Purkinje cell (primary cell): ENCODE results near the gene KLC4. TPM values are rescaled to one million over a fixed set of nuclear protein-coding genes. Genes with fewer than 3 reads are reported as not detected.

ENCODE experiments used
- polyA plus RNA-seq: library from polyadenylated mRNA; unstranded; fragments of >200 nt; fragmentation: Nextera tagmentation; gene quantifications from 2 replicates; pipeline ENCODE4 v1.2.1, GENCODE V29; 2014

Gene KLC4
- 7.8 and 17.5 TPM in 2 replicates for polyA plus RNA-seq

DNA sequence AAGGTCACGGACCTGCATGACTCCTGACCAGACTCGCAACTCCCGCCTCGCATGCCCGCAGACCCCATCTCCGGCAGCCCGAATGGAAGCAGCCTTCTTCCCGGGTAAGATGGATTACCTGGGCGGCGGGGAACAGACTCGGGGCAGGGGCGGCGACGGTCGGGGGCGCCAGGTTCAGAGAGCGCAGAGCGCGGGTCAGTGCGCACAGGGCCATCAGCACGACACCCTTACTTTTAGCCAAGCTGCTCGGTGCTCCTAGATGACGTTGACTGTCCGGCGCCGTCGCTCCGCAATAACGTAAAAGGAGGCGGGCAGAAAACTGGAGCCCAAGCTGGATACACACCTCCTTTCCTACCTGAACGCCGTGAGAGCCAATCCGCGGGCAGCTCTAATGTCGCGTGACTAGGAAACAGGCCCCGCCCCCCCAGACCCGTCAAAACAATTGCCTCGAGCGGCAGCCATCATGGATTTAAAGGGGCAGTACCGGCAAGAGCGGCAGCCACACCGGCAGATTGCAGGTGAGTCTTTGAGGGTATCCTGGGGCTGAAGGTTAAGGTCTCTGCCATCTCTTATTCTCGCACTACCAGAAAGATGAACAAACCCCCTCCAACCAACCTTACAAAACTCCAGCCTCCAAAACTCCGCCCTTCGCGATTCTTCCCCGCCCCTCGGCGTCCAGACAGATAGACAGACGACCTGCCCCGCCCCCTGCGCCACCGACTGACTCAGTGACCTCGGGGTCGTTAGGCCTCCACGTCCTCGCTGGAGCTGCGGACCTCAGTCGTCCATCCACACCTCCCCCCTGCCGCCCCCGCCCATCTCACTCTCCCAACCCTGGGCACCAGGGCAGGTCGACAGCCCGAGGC lies at the start of gene KLC4, which contains the start of gene MRPL2:
KLC4 (plus strand) TSS at position 464 of the 866 bp plus-strand sequence. CDS start 1,705 bp downstream, outside the sequence.
MRPL2 (minus strand) TSS at position 267 of the 866 bp plus-strand sequence; CDS start at position 214, 53 bp downstream.

DNA sequence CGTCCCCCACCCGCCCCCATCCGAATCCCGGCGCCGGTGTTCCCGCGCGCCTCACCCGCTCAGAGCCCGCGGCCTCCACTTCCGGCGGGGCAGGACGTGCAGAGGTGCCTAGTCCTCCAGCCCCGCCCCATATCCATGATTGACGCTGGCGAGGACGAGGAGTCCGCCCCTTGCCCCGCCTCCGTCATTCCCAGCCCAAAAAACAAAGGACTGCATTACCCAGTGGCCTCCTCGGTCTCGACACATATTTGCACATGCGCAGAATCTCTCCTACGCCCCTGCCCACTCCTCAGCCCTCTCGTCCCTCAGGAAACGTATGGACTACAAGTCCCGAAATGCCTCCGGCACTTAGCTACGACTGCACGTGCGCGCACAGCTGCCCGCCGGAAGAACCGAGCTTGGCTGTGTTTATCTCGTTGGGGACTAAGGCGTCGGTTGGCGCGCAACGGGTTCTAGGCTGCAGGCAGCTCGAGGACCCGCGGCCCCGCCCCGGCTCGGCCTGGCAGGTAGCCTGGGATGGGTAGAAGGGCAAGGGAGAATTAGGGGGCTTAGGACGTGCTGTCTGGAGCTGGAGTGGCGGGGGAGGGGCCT lies 45.5 kb upstream of the KLC4 start, which contains the start of the genes KLHDC3 and MEA1:
KLHDC3 (plus strand) TSS at position 407 of the 591 bp plus-strand sequence. CDS start 2,944 bp downstream, outside the sequence.
MEA1 (minus strand) TSS at position 104 of the 591 bp plus-strand sequence. CDS start 133 bp downstream, outside the sequence.

DNA sequence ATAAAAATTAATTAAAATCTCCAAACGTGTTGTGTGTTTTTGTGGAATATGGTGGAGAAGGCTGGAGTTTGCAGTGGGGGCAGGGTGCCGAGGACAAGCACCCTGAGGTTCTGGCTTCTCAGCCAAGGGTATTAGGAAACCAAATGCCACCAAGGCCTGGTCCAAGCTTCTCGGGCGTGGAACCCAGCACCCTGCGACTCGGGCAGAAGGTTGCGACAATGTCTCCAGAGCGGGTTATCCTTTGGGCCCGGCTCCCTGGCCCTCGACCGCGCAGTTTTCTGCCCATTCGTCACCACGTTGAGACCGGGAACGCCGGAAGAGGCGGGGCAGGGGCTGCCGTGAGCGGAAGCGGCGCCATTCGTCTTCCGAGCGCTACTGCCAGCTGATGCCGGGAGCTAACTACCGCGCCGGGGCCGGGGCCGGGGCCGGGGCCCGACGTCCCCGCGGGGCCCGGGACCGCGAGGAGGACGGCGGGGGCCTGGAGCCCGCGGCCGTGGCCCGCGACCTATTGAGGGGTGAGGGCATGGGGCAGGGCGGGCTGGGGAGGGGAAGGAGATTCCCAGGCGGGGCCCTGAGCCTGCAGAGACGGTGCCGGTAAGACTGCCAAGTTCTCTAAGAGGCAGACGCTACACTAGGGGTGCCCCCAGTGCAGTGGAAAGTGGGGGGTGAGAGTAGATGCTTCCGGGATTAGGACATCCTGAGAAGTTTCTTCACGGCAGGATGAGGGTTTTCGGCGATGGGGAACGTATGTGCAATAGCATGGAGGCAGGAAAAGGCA lies 38.0 kb upstream of the KLC4 start, which contains the start of gene RRP36:
RRP36 (plus strand) TSS at position 354 of the 778 bp plus-strand sequence; CDS start at position 386, 32 bp downstream.

DNA sequence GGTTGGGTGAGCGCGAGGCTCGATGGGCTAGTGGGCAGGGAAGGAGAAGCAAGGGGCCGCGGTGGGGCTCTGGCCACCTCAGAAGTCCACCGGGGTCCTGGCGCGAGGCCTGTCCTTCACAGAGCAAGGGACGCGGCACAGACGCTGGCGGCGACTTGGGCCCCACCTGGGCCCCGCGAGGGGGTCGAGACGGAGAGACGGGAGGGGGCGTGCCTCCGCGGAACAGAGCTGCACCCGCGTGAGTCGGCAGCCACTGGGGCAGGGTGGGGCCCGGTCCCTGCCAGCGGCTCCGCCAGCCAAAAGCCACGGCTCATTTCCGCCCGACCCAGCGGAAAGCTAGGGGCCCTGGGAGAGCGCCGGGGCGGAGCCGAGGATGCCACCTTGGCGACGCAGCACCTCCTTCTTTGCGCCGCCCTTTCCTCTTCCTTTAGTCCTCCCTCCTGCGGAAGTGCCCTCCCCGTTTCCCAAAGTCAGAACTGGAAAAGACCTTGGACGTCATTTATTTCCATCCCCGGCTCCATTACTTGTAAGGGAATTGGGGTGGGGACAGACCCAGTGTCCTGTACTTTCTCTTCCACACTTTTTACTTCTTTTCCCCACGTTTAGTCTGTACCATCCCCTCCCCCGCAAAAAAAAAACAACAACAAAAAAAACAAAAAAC lies 5.8 kb upstream of the KLC4 start, which contains the start of gene CUL7:
CUL7 (minus strand) TSS at position 307 of the 661 bp plus-strand sequence. CDS start 1,063 bp downstream, outside the sequence.

DNA sequence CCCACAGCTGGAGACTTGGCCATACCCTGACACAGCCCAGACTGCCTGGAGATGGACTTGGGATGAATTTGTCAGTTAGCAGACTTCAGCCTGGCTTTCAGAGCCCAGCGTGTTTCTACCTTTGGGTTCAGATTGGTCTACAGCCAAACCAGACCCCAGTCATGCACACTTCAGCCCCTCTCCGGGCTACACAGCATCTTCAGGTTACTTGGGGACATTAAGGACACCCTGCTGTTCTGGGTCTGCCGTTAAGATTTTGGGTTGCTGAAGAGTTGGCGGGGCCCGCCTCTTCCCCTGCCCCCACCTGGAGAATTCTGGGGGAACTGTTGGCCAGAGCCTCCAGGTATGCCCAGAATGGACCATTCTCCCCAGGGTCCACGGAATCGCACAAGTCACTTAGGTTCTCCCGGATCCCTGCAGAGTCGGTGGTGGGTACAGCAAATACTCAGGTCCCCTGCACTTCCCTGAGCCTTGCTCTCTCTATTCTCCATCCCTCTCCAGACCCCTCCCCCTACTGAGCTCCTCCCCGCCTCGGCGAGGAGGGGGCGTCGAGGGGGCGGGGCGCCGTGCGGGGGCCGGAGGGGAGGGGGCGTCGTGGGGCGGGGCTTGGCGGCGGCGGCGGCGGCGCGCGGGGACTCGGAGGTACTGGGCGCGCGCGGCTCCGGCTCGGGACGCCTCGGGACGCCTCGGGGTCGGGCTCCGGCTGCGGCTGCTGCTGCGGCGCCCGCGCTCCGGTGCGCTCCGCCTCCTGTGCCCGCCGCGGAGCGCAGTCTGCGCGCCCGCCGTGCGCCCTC lies 16.4 kb downstream of the KLC4 start, which contains the start of gene PTK7:
PTK7 (plus strand) TSS at position 645 of the 794 bp plus-strand sequence. CDS start 175 bp downstream, outside the sequence.

Other genes with a start within 250 kb of the KLC4 start
- gene RPL7L1, start 180.0 kb upstream of the KLC4 start, polyA plus RNA-seq, result 59.4 and 89.5 TPM in 2 replicates
- gene PTCRA, start 143.6 kb upstream of the KLC4 start, polyA plus RNA-seq, result not detected in 2 replicates
- 10.8 and 13.8 TPM in 2 replicates for gene CNPY3, start 130.2 kb upstream of the KLC4 start, polyA plus RNA-seq
- 0.85 TPM in 1 of 2 replicates, not detected in the other for gene GNMT, start 98.9 kb upstream of the KLC4 start, polyA plus RNA-seq
- 1.8 and 3.6 TPM in 2 replicates for gene PEX6, start 80.5 kb upstream of the KLC4 start, polyA plus RNA-seq
- gene PPP2R5D, start 75.1 kb upstream of the KLC4 start, polyA plus RNA-seq, result 14.2 and 30.0 TPM in 2 replicates
- gene MEA1, start 45.7 kb upstream of the KLC4 start, polyA plus RNA-seq, result 163 and 191 TPM in 2 replicates
- gene KLHDC3, start 45.4 kb upstream of the KLC4 start, polyA plus RNA-seq, result 23.8 and 31.7 TPM in 2 replicates
- gene RRP36, start 38.0 kb upstream of the KLC4 start, polyA plus RNA-seq, result 26.2 and 30.9 TPM in 2 replicates
- 0.74 and 2.5 TPM in 2 replicates for gene CUL7, start 5.8 kb upstream of the KLC4 start, polyA plus RNA-seq
- 48.1 and 61.6 TPM in 2 replicates for gene MRPL2, start 197 bp upstream of the KLC4 start, polyA plus RNA-seq
- not detected in 2 replicates for gene PTK7, start 16.7 kb downstream of the KLC4 start, polyA plus RNA-seq
- 0.74 and 0.99 TPM in 2 replicates for gene SRF, start 111.6 kb downstream of the KLC4 start, polyA plus RNA-seq
- gene CUL9, start 122.6 kb downstream of the KLC4 start, polyA plus RNA-seq, result 2.7 and 5.5 TPM in 2 replicates
- 8.7 and 9.2 TPM in 2 replicates for gene DNPH1, start 169.8 kb downstream of the KLC4 start, polyA plus RNA-seq
- 0.62 and 0.66 TPM in 2 replicates for gene TTBK1, start 183.8 kb downstream of the KLC4 start, polyA plus RNA-seq
- 0.63 TPM in 1 of 2 replicates, not detected in the other for gene SLC22A7, start 238.6 kb downstream of the KLC4 start, polyA plus RNA-seq
- gene CRIP3, start 249.2 kb downstream of the KLC4 start, polyA plus RNA-seq, result 1.6 and 2.4 TPM in 2 replicates